DMS153 treated with DMSO at 0.1 percent for 48 hours (cell line): ENCODE measurements around the gene PLK5.
"Not testable (repeated sequence)": the region's sequence is repeated elsewhere in the genome, so short reads cannot be mapped to it uniquely, and the experiment has no call there.

Experiments used
- DNase-seq: peaks from one replicate; lab custom pipeline; 2025; ENCODE audit not compliant: unreplicated experiment; lab: John Stamatoyannopoulos, UW

Gene PLK5

GRCh38 chr19:1507763-1508506 is 15.9 kb upstream of the PLK5 start:
- peak; percentile 67 for DNase-seq

GRCh38 chr19:1508507-1508856 is 15.4 kb upstream of the PLK5 start:
- no peak for DNase-seq

- no peak for DNase-seq
These were observed 14.1 kb upstream of the PLK5 start for GRCh38 chr19:1509602-1510441.

- DNase-seq: no peak
These were observed 13.5 kb upstream of the PLK5 start for GRCh38 chr19:1510442-1510806.

GRCh38 chr19:1510807-1511206 is 13.1 kb upstream of the PLK5 start:
- DNase-seq: no peak

- DNase-seq: no peak
These were observed 12.3 kb upstream of the PLK5 start for GRCh38 chr19:1511318-1512317.

- no peak for DNase-seq
These were observed 11.0 kb upstream of the PLK5 start, which contains the start of gene ADAMTSL5 for GRCh38 chr19:1512671-1513498. TSS of gene ADAMTSL5 (minus strand) at chr19:1513019. CDS start at chr19:1510943, 2,076 bp downstream.

GRCh38 chr19:1513499-1514294 is 10.2 kb upstream of the PLK5 start:
- DNase-seq: no peak

GRCh38 chr19:1514295-1514661 is 9.6 kb upstream of the PLK5 start:
- no peak for DNase-seq

GRCh38 chr19:1514986-1515721 is 8.7 kb upstream of the PLK5 start:
- no peak for DNase-seq

GRCh38 chr19:1516395-1516753 is 7.5 kb upstream of the PLK5 start:
- DNase-seq: no peak

- DNase-seq: no peak
These were observed 5.4 kb upstream of the PLK5 start for GRCh38 chr19:1518471-1518870.

GRCh38 chr19:1519802-1520201 is 4.1 kb upstream of the PLK5 start:
- DNase-seq: not testable (repeated sequence)

- DNase-seq: no peak
These were observed 3.6 kb upstream of the PLK5 start for GRCh38 chr19:1520203-1520780.

GRCh38 chr19:1521636-1522035 is 2.2 kb upstream of the PLK5 start:
- DNase-seq: no peak

GRCh38 chr19:1522061-1522460 is 1.8 kb upstream of the PLK5 start:
- no peak for DNase-seq

GRCh38 chr19:1522838-1523237 is 1.0 kb upstream of the PLK5 start:
- no peak for DNase-seq

- DNase-seq: no peak
These were observed 552 bp downstream of the PLK5 start for GRCh38 chr19:1524287-1524971.
